GM18868 (cell line): ENCODE data around the gene ZNF440.
A peak's percentile ranks its signal among the peaks of the same experiment; 100 is the strongest.
"Not testable (repeated sequence)": the region's sequence is repeated elsewhere in the genome, so short reads cannot be mapped to it uniquely, and the experiment has no call there.

ENCODE experiments used
- ATAC-seq: cut with Tn5 transposase; IDR thresholded peaks from one replicate; pipeline ENCODE4 v1.9.1; 2021; ENCODE audit warnings: mild to moderate bottlenecking, moderate library complexity; ENCODE audit not compliant: unreplicated experiment

The ZNF440 gene

GRCh38 chr19:11828957-11829876 lies 15.1 kb downstream of the ZNF440 start:
- not testable (repeated sequence) for ATAC-seq

GRCh38 chr19:11832253-11832912 lies 18.3 kb downstream of the ZNF440 start:
- no peak for ATAC-seq

- ATAC-seq, result no peak
Measured at GRCh38 chr19:11833541-11833940, 19.5 kb downstream of the ZNF440 start.

- not testable (repeated sequence) for ATAC-seq
Measured at GRCh38 chr19:11835626-11836066, 21.6 kb downstream of the ZNF440 start.

- ATAC-seq, result no peak
Measured at GRCh38 chr19:11843722-11844121, 29.6 kb downstream of the ZNF440 start.

GRCh38 chr19:11847615-11848014 lies 33.5 kb downstream of the ZNF440 start:
- ATAC-seq, result not testable (repeated sequence)

- peak; percentile 8 for ATAC-seq
Measured at GRCh38 chr19:11848200-11848593, 34.1 kb downstream of the ZNF440 start.

GRCh38 chr19:11848594-11849469 lies 34.8 kb downstream of the ZNF440 start, which contains the start of gene ZNF439:
Gene ZNF439 (plus strand): TSS chr19:11848726. CDS start chr19:11848868, 142 bp downstream.
- ATAC-seq, result peak; percentile 88

- ATAC-seq, result not testable (repeated sequence)
Measured at GRCh38 chr19:11850289-11850688, 36.2 kb downstream of the ZNF440 start.

- ATAC-seq, result no peak
Measured at GRCh38 chr19:11853358-11853757, 39.3 kb downstream of the ZNF440 start.

GRCh38 chr19:11856596-11857250 lies 42.6 kb downstream of the ZNF440 start:
- no peak for ATAC-seq

- ATAC-seq, result no peak
Measured at GRCh38 chr19:11860721-11861120, 46.6 kb downstream of the ZNF440 start.

GRCh38 chr19:11861301-11861700 lies 47.2 kb downstream of the ZNF440 start:
- ATAC-seq, result no peak

GRCh38 chr19:11867766-11868165 lies 53.7 kb downstream of the ZNF440 start:
- not testable (repeated sequence) for ATAC-seq

- no peak for ATAC-seq
Measured at GRCh38 chr19:11868188-11868587, 54.1 kb downstream of the ZNF440 start.

GRCh38 chr19:11872624-11873023 lies 58.6 kb downstream of the ZNF440 start:
- ATAC-seq, result no peak

GRCh38 chr19:11873762-11874161 lies 59.7 kb downstream of the ZNF440 start:
- ATAC-seq, result no peak

- ATAC-seq, result not testable (repeated sequence)
Measured at GRCh38 chr19:11879687-11880266, 65.7 kb downstream of the ZNF440 start.

- no peak for ATAC-seq
Measured at GRCh38 chr19:11880598-11880997, 66.5 kb downstream of the ZNF440 start.
